HEK293 (cell line): ENCODE measurements around the gene KDSR.

Source experiments
- CTCF ChIA-PET: fragments of 350-600 bp; formaldehyde crosslinking; extraction: SDS; loops from one replicate; lab custom pipeline; 2021; ENCODE audit warnings: antibody characterized with exemption; lab: Yijun Ruan, JAX
- POLR2A ChIA-PET: fragments of 300-600 bp; formaldehyde crosslinking; extraction: SDS; loops from one replicate; lab custom pipeline; 2020; ENCODE audit warnings: antibody characterized with exemption, inconsistent platforms; lab: Yijun Ruan, JAX
- H3K27ac ChIP-seq: fragments of 200-500 bp; sonication (Bioruptor generic); 2 replicates; pipeline ENCODE4 v1.5.1; 2014; ENCODE audit warnings: low read depth, low read length, control low read depth, inconsistent platforms; ENCODE audit errors: extremely low read depth
- H3K36me3 ChIP-seq, 2 experiments: fragments of 200-500 bp in 1 of 2; sonication (Bioruptor generic) in 1 of 2; 1 replicate in 1 of 2; 2 replicates in 1 of 2; pipeline ENCODE4 v1.5.1; 2014 to 2017; ENCODE audit warnings: inconsistent platforms in 2 of 2, low read length in 2 of 2; ENCODE audit not compliant: control insufficient read depth in 2 of 2, insufficient read depth in 1 of 2
- H3K4me1 ChIP-seq: fragments of 200-500 bp; sonication (Bioruptor generic); 2 replicates; pipeline ENCODE4 v1.5.1; 2014; ENCODE audit warnings: mild to moderate bottlenecking, low read length, inconsistent platforms; ENCODE audit not compliant: control insufficient read depth, insufficient read depth
- H3K4me3 ChIP-seq: 2 replicates; pipeline ENCODE4 v1.5.1; 2011; ENCODE audit warnings: low read depth, mild to moderate bottlenecking, control low read depth, low read length, moderate library complexity
- H3K9me3 ChIP-seq: fragments of 200-500 bp; sonication (Bioruptor generic); 2 replicates; pipeline ENCODE4 v1.5.1; 2014; ENCODE audit warnings: low read depth, low read length, inconsistent platforms; ENCODE audit not compliant: control insufficient read depth, insufficient read depth
- AEBP2 ChIP-seq: fragments of 450-650 bp; formaldehyde crosslinking; IDR thresholded peaks from 2 replicates; pipeline ENCODE4 v1.5.1; 2016; ENCODE audit warnings: missing biosample characterization, missing genetic modification characterization, borderline replicate concordance
- HIC1 ChIP-seq: fragments of 450-650 bp; formaldehyde crosslinking; IDR thresholded peaks from 2 replicates; pipeline ENCODE4 v1.5.1; 2016; ENCODE audit warnings: missing biosample characterization, missing genetic modification characterization
- HOXC10 ChIP-seq: sonication (generic); formaldehyde crosslinking; IDR thresholded peaks from 2 replicates; pipeline ENCODE4 v1.8.1; 2023; ENCODE audit warnings: mild to moderate bottlenecking, missing genetic modification reagents
- KLF17 ChIP-seq: fragments of 450-650 bp; formaldehyde crosslinking; IDR thresholded peaks from 2 replicates; pipeline ENCODE4 v1.5.1; 2016; ENCODE audit warnings: missing biosample characterization, missing genetic modification characterization
- KLF8 ChIP-seq: fragments of 450-650 bp; formaldehyde crosslinking; IDR thresholded peaks from 2 replicates; pipeline ENCODE4 v1.5.1; 2016; ENCODE audit warnings: missing biosample characterization, missing genetic modification characterization
- MEIS1 ChIP-seq: sonication (generic); formaldehyde crosslinking; IDR thresholded peaks from 2 replicates; pipeline ENCODE4 v1.8.1; 2022; ENCODE audit warnings: missing genetic modification reagents, mild to moderate bottlenecking, borderline replicate concordance
- MZF1 ChIP-seq: fragments of 450-650 bp; formaldehyde crosslinking; IDR thresholded peaks from 2 replicates; pipeline ENCODE4 v1.5.1; 2017; ENCODE audit warnings: missing biosample characterization, missing genetic modification characterization, borderline replicate concordance
- SCRT1 ChIP-seq: fragments of 450-650 bp; formaldehyde crosslinking; IDR thresholded peaks from 2 replicates; pipeline ENCODE4 v1.5.1; 2016; ENCODE audit warnings: missing biosample characterization, missing genetic modification characterization, borderline replicate concordance
- SP2 ChIP-seq: fragments of 450-650 bp; formaldehyde crosslinking; IDR thresholded peaks from 2 replicates; pipeline ENCODE4 v1.5.1; 2016; ENCODE audit warnings: missing biosample characterization, missing genetic modification characterization
- WT1 ChIP-seq: fragments of 450-650 bp; formaldehyde crosslinking; IDR thresholded peaks from 2 replicates; pipeline ENCODE4 v1.5.1; 2016; ENCODE audit warnings: missing biosample characterization, missing genetic modification characterization
- ZBTB1 ChIP-seq: fragments of 450-650 bp; formaldehyde crosslinking; IDR thresholded peaks from 2 replicates; pipeline ENCODE4 v1.5.1; 2016; ENCODE audit warnings: missing biosample characterization, missing genetic modification characterization
- ZBTB26 ChIP-seq: fragments of 450-650 bp; formaldehyde crosslinking; optimal IDR thresholded peaks from 2 replicates; pipeline ENCODE3; 2016; ENCODE audit warnings: missing biosample characterization, mild to moderate bottlenecking, missing genetic modification characterization
- ZFP41 ChIP-seq: fragments of 450-650 bp; formaldehyde crosslinking; IDR thresholded peaks from 2 replicates; pipeline ENCODE4 v1.5.1; 2016; ENCODE audit warnings: missing biosample characterization, missing genetic modification characterization, borderline replicate concordance
- ZNF175 ChIP-seq: fragments of 450-650 bp; formaldehyde crosslinking; IDR thresholded peaks from 2 replicates; pipeline ENCODE4 v1.5.1; 2016; ENCODE audit warnings: missing biosample characterization, missing genetic modification characterization
- ZNF184 ChIP-seq: fragments of 450-650 bp; IDR thresholded peaks from 2 replicates; pipeline ENCODE4 v1.5.1; 2018; ENCODE audit warnings: missing biosample characterization, mild to moderate bottlenecking, missing genetic modification characterization
- ZNF202 ChIP-seq: fragments of 450-650 bp; formaldehyde crosslinking; IDR thresholded peaks from 2 replicates; pipeline ENCODE4 v1.5.1; 2016; ENCODE audit warnings: missing biosample characterization, missing genetic modification characterization, borderline replicate concordance
- ZNF248 ChIP-seq: fragments of 450-650 bp; formaldehyde crosslinking; IDR thresholded peaks from 2 replicates; pipeline ENCODE4 v1.5.1; 2017; ENCODE audit warnings: missing biosample characterization, missing genetic modification characterization
- ZNF391 ChIP-seq: fragments of 450-650 bp; formaldehyde crosslinking; IDR thresholded peaks from 2 replicates; pipeline ENCODE4 v1.5.1; 2016; ENCODE audit warnings: low read depth, missing biosample characterization, missing genetic modification characterization, borderline replicate concordance
- ZNF423 ChIP-seq: fragments of 450-650 bp; formaldehyde crosslinking; IDR thresholded peaks from 2 replicates; pipeline ENCODE4 v1.5.1; 2016; ENCODE audit warnings: missing biosample characterization, missing genetic modification characterization
- ZNF488 ChIP-seq: fragments of 450-650 bp; formaldehyde crosslinking; IDR thresholded peaks from 2 replicates; pipeline ENCODE4 v1.5.1; 2016; ENCODE audit warnings: missing biosample characterization, missing genetic modification characterization
- ZNF639 ChIP-seq: fragments of 450-650 bp; formaldehyde crosslinking; IDR thresholded peaks from 2 replicates; pipeline ENCODE4 v1.5.1; 2016; ENCODE audit warnings: missing biosample characterization, missing genetic modification characterization
- ZSCAN30 ChIP-seq: fragments of 450-650 bp; IDR thresholded peaks from 2 replicates; pipeline ENCODE4 v1.5.1; 2018; ENCODE audit warnings: missing biosample characterization, mild to moderate bottlenecking, missing genetic modification characterization, moderate library complexity

The KDSR gene

GRCh38 chr18:63410792-63411191 is 43.8 kb upstream of the KDSR start (continued):
- TF ChIP-seq HOXC10 (CRISPR knock-in tag) = no peak

GRCh38 chr18:63409301-63409700 is 42.3 kb upstream of the KDSR start:
- TF ChIP-seq ZNF248 (tag by site-specific recombination) (no peak), ZNF391 (tag by site-specific recombination) (no peak), SP2 (tag by site-specific recombination) (no peak), KLF8 (tag by site-specific recombination) (no peak), ZBTB1 (tag by site-specific recombination) (no peak), ZBTB26 (tag by site-specific recombination) (no peak), AEBP2 (tag by site-specific recombination) (no peak)
- TF ChIP-seq, all 188 proteins: peak for 0
- Histone ChIP-seq H3K36me3 (peaks cover 48 to 49% of the 10 kb centered on the region in 2 experiments), H3K9me3 (no peaks in the 10 kb centered on the region), H3K4me1 (no peaks in the 10 kb centered on the region), H3K4me3 (no peak overlapping the region), H3K27ac (no peak overlapping the region)
- ChIA-PET POLR2A (interaction anchor here (2.1 kb wide), 1 partner anchor 13 kb away, joined by 14 read pairs; the partner anchor contains the start of gene VPS4B), CTCF (interaction anchor here (0.6 to 1.0 kb wide), 2 partner anchors 12 to 45 kb away, joined by 3 to 4 read pairs; no protein-coding TSS in a partner anchor)

GRCh38 chr18:63407734-63408133 is 40.7 kb upstream of the KDSR start:
- H3K4me1 ChIP-seq = no peaks in the 10 kb centered on the region
- H3K4me3 ChIP-seq = no peak overlapping the region
- H3K36me3 ChIP-seq = peaks cover 55 to 65% of the 10 kb centered on the region in 2 experiments
- CTCF ChIA-PET = interaction anchor here (0.8 kb wide), 1 partner anchor 32 kb away, joined by 3 read pairs; no protein-coding TSS in a partner anchor
- no peak overlapping the region for H3K27ac ChIP-seq
- no peak for TF ChIP-seq WT1 (tag by site-specific recombination)
- no peak for TF ChIP-seq ZFP41 (tag by site-specific recombination)
- no peak for TF ChIP-seq MEIS1 (CRISPR knock-in tag)
- no peak for TF ChIP-seq ZNF639 (tag by site-specific recombination)
- TF ChIP-seq ZSCAN30 = no peak
- no peak for TF ChIP-seq ZNF184 (tag by site-specific recombination)
- no peak for TF ChIP-seq KLF17
- no peak for TF ChIP-seq MZF1 (tag by site-specific recombination)
- TF ChIP-seq ZNF488 (tag by site-specific recombination) = no peak
- TF ChIP-seq ZNF423 (tag by site-specific recombination) = no peak
- TF ChIP-seq ZNF175 = no peak
- no peak for TF ChIP-seq SCRT1 (tag by site-specific recombination)
- no peak for TF ChIP-seq HIC1 (tag by site-specific recombination)
- TF ChIP-seq ZNF202 (tag by site-specific recombination) = no peak
- no peak for TF ChIP-seq HOXC10 (CRISPR knock-in tag)
- TF ChIP-seq, all 188 proteins: peak for 0
- no peaks in the 10 kb centered on the region for H3K9me3 ChIP-seq
- POLR2A ChIA-PET = no interaction called here
